ENCODE results near the gene CSMD2.

DNA sequence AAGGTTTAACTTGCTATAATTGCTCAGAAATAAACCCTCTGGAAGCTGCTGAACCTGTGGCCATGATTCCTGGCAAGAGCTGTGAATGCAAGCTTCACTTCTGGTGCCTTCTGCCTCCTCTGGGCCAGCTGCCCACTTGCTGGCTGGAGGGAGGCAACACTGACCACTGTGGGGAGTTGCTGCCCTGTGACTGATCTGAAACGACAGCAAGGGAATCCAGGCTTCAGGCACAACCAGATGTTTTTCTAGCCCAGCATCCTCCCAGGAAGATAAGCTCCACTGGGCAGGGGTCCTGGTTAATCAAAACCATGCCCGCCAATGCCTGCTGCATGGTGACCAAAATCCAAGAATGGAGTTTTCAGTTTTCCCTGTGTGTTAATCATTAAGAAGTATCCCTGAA, 481.1 kb downstream of the CSMD2 start:
- TF ChIP-seq, protein P1, sequence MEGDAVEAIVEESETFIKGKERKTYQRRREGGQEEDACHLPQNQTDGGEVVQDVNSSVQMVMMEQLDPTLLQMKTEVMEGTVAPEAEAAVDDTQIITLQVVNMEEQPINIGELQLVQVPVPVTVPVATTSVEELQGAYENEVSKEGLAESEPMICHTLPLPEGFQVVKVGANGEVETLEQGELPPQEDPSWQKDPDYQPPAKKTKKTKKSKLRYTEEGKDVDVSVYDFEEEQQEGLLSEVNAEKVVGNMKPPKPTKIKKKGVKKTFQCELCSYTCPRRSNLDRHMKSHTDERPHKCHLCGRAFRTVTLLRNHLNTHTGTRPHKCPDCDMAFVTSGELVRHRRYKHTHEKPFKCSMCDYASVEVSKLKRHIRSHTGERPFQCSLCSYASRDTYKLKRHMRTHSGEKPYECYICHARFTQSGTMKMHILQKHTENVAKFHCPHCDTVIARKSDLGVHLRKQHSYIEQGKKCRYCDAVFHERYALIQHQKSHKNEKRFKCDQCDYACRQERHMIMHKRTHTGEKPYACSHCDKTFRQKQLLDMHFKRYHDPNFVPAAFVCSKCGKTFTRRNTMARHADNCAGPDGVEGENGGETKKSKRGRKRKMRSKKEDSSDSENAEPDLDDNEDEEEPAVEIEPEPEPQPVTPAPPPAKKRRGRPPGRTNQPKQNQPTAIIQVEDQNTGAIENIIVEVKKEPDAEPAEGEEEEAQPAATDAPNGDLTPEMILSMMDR (conservative IDR thresholded peaks at IDR 0.05; ENCODE audit: low read length): no peak
- TF ChIP-seq EZH2phosphoT487 (IDR thresholded peaks at IDR 0.05; ENCODE audit: borderline replicate concordance): no peak
